ENCODE measurements around the gene STMP1. TPM values are rescaled to one million over a fixed set of nuclear protein-coding genes. Genes with fewer than 3 reads are reported as not detected.

The STMP1 gene
- total and polyA plus RNA-seq, 2 experiments from 2014 or later: 23.0 to 78.4 TPM

DNA sequence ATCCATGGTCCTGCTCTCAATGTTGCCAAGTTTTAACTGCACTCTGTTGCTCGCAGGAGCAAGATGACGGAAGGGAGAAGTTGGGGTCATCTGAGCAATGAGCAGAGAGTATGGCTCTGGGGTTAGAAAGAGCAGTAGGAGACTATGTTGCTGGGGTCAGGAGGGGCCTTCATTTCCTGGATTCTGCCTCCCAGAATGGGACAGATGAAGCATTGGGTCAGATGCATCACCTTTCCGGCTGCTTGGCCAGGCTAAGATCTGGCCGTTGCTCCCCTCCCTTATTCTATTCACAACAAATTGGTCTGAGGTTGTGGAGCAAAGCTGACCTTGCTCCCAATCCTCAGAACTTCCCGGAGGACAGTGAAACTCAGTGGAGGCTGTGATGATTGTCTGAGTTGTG is 22.4 kb downstream of the STMP1 start (continued):
- TF ChIP-seq, protein P1, sequence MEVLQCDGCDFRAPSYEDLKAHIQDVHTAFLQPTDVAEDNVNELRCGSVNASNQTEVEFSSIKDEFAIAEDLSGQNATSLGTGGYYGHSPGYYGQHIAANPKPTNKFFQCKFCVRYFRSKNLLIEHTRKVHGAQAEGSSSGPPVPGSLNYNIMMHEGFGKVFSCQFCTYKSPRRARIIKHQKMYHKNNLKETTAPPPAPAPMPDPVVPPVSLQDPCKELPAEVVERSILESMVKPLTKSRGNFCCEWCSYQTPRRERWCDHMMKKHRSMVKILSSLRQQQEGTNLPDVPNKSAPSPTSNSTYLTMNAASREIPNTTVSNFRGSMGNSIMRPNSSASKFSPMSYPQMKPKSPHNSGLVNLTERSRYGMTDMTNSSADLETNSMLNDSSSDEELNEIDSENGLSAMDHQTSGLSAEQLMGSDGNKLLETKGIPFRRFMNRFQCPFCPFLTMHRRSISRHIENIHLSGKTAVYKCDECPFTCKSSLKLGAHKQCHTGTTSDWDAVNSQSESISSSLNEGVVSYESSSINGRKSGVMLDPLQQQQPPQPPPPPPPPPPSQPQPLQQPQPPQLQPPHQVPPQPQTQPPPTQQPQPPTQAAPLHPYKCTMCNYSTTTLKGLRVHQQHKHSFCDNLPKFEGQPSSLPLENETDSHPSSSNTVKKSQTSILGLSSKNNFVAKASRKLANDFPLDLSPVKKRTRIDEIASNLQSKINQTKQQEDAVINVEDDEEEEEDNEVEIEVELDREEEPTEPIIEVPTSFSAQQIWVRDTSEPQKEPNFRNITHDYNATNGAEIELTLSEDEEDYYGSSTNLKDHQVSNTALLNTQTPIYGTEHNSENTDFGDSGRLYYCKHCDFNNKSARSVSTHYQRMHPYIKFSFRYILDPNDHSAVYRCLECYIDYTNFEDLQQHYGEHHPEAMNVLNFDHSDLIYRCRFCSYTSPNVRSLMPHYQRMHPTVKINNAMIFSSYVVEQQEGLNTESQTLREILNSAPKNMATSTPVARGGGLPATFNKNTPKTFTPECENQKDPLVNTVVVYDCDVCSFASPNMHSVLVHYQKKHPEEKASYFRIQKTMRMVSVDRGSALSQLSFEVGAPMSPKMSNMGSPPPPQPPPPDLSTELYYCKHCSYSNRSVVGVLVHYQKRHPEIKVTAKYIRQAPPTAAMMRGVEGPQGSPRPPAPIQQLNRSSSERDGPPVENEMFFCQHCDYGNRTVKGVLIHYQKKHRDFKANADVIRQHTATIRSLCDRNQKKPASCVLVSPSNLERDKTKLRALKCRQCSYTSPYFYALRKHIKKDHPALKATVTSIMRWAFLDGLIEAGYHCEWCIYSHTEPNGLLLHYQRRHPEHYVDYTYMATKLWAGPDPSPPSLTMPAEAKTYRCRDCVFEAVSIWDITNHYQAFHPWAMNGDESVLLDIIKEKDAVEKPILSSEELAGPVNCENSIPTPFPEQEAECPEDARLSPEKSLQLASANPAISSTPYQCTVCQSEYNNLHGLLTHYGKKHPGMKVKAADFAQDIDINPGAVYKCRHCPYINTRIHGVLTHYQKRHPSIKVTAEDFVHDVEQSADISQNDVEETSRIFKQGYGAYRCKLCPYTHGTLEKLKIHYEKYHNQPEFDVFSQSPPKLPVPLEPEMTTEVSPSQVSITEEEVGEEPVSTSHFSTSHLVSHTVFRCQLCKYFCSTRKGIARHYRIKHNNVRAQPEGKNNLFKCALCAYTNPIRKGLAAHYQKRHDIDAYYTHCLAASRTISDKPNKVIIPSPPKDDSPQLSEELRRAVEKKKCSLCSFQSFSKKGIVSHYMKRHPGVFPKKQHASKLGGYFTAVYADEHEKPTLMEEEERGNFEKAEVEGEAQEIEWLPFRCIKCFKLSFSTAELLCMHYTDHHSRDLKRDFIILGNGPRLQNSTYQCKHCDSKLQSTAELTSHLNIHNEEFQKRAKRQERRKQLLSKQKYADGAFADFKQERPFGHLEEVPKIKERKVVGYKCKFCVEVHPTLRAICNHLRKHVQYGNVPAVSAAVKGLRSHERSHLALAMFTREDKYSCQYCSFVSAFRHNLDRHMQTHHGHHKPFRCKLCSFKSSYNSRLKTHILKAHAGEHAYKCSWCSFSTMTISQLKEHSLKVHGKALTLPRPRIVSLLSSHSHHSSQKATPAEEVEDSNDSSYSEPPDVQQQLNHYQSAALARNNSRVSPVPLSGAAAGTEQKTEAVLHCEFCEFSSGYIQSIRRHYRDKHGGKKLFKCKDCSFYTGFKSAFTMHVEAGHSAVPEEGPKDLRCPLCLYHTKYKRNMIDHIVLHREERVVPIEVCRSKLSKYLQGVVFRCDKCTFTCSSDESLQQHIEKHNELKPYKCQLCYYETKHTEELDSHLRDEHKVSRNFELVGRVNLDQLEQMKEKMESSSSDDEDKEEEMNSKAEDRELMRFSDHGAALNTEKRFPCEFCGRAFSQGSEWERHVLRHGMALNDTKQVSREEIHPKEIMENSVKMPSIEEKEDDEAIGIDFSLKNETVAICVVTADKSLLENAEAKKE (CRISPR knock-in tag; IDR thresholded peaks at IDR 0.05): no peak
- no peak for TF ChIP-seq ZNF331 (CRISPR knock-in tag; IDR thresholded peaks at IDR 0.05; ENCODE audit: low read depth)
- no peak for TF ChIP-seq EZH2 (IDR thresholded peaks at IDR 0.05; ENCODE audit: low read depth, unreplicated experiment)
- TF ChIP-seq JUNB (IDR thresholded peaks at IDR 0.05; ENCODE audit: unreplicated experiment): no peak
- no peak for TF ChIP-seq EZH2phosphoT487 (IDR thresholded peaks at IDR 0.05; ENCODE audit: unreplicated experiment)
- TF ChIP-seq, protein P2, sequence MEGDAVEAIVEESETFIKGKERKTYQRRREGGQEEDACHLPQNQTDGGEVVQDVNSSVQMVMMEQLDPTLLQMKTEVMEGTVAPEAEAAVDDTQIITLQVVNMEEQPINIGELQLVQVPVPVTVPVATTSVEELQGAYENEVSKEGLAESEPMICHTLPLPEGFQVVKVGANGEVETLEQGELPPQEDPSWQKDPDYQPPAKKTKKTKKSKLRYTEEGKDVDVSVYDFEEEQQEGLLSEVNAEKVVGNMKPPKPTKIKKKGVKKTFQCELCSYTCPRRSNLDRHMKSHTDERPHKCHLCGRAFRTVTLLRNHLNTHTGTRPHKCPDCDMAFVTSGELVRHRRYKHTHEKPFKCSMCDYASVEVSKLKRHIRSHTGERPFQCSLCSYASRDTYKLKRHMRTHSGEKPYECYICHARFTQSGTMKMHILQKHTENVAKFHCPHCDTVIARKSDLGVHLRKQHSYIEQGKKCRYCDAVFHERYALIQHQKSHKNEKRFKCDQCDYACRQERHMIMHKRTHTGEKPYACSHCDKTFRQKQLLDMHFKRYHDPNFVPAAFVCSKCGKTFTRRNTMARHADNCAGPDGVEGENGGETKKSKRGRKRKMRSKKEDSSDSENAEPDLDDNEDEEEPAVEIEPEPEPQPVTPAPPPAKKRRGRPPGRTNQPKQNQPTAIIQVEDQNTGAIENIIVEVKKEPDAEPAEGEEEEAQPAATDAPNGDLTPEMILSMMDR (conservative IDR thresholded peaks at IDR 0.05; ENCODE audit: low read depth in 2 of 2): no peak
- TF ChIP-seq, protein P3, sequence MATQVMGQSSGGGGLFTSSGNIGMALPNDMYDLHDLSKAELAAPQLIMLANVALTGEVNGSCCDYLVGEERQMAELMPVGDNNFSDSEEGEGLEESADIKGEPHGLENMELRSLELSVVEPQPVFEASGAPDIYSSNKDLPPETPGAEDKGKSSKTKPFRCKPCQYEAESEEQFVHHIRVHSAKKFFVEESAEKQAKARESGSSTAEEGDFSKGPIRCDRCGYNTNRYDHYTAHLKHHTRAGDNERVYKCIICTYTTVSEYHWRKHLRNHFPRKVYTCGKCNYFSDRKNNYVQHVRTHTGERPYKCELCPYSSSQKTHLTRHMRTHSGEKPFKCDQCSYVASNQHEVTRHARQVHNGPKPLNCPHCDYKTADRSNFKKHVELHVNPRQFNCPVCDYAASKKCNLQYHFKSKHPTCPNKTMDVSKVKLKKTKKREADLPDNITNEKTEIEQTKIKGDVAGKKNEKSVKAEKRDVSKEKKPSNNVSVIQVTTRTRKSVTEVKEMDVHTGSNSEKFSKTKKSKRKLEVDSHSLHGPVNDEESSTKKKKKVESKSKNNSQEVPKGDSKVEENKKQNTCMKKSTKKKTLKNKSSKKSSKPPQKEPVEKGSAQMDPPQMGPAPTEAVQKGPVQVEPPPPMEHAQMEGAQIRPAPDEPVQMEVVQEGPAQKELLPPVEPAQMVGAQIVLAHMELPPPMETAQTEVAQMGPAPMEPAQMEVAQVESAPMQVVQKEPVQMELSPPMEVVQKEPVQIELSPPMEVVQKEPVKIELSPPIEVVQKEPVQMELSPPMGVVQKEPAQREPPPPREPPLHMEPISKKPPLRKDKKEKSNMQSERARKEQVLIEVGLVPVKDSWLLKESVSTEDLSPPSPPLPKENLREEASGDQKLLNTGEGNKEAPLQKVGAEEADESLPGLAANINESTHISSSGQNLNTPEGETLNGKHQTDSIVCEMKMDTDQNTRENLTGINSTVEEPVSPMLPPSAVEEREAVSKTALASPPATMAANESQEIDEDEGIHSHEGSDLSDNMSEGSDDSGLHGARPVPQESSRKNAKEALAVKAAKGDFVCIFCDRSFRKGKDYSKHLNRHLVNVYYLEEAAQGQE (IDR thresholded peaks at IDR 0.05; ENCODE audit: unreplicated experiment): no peak
- no peak for TF ChIP-seq ZNF114 (CRISPR knock-in tag; IDR thresholded peaks at IDR 0.05)
- TF ChIP-seq NANOG (IDR thresholded peaks at IDR 0.05; ENCODE audit: borderline replicate concordance): no peak
- no peak for TF ChIP-seq STAT1 (IDR thresholded peaks at IDR 0.05; ENCODE audit: unreplicated experiment)
